Prostate gland (tissue), 2 donors: ENCODE measurements around the gene MAP3K6.

Experiments
- CTCF ChIP-seq, 4 experiments: fragments of 200-600 bp in 2 of 4; fragments of 450-650 bp in 2 of 4; sonication (generic) in 2 of 4; IDR thresholded peaks; 1 replicate in 3 of 4; 2 replicates in 1 of 4; pipeline ENCODE4 v1.5.1; 2016 to 2019; ENCODE audit warnings: antibody characterized with exemption in 4 of 4, mild to moderate bottlenecking in 2 of 4, moderate library complexity in 2 of 4
- POLR2A ChIP-seq: fragments of 450-650 bp; IDR thresholded peaks from one replicate; pipeline ENCODE4 v1.6.1; 2016; ENCODE audit warnings: antibody characterized with exemption, mild to moderate bottlenecking
- POLR2AphosphoS5 ChIP-seq: sonication (generic); formaldehyde crosslinking; IDR thresholded peaks from one replicate; pipeline ENCODE4 v1.6.1; 2017; ENCODE audit warnings: antibody characterized with exemption

DNA sequence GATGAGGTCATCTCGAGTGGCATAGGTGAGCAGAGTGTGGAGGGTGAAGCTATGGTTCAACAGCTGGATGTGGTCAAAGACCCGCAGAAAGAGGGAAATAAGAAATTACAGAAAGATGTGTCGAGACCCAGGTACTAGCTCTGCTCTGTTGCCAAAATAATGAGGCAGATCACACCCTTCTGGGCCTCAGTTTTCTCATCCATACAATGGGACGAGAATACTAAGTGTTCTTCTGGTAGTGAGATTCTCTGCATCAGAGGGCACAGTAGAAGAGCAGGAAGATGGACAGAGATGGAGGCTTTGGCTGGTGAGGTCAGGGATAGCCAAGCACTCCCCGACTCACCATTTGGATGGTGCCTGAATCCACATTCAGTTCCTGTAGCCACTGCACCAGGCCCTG, 11.1 kb downstream of the MAP3K6 start:
- TF ChIP-seq CTCF (IDR thresholded peaks at IDR 0.05) (no peak), POLR2A (no peak), POLR2AphosphoS5 (no peak)
